Keratinocyte (primary cell): ENCODE results near the gene ARMC9.
"Not testable (repeated sequence)": the region's sequence is repeated elsewhere in the genome, so short reads cannot be mapped to it uniquely, and the experiment has no call there.

ENCODE experiments used
- EZH2 ChIP-seq: IDR thresholded peaks from one replicate; pipeline ENCODE4 v1.6.1; 2012; ENCODE audit warnings: inconsistent platforms, mild to moderate bottlenecking, low read length, moderate library complexity
- TF ChIP-seq, protein P1 (sequence below), 3 experiments: IDR thresholded peaks in 1 of 3; conservative IDR thresholded peaks in 1 of 3; optimal IDR thresholded peaks in 1 of 3; 2 replicates in 2 of 3; 3 replicates in 1 of 3; pipeline versions ENCODE3 to v1.5.1; 2011; ENCODE audit warnings: low read length in 3 of 3, mild to moderate bottlenecking in 3 of 3, moderate library complexity in 2 of 3, control low read depth in 1 of 3, inconsistent platforms in 1 of 3; ENCODE audit not compliant: insufficient read depth in 2 of 3; ENCODE audit errors: extremely low read depth in 1 of 3

DNA sequence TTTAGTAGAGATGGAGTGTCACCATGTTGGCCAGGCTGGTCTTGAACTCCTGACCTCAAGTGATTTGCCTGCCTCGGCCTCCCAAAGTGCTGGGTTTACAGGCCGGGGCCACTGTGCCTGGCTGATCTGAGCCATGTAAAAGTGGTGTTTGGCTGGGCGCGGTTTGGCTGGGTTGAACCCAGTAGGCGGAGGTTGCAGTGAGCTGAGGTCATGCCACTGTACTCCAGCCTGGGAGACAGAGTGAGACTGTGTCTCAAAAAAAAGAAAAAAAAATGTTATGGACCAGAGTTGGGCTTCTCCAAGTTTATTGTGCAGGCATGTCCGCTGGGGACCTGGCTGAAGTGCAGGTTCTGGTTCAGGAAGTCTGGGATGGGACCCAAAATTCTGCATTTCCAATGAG lies 54.9 kb downstream of the ARMC9 start:
- not testable (repeated sequence) for TF ChIP-seq EZH2
- TF ChIP-seq, protein P1, sequence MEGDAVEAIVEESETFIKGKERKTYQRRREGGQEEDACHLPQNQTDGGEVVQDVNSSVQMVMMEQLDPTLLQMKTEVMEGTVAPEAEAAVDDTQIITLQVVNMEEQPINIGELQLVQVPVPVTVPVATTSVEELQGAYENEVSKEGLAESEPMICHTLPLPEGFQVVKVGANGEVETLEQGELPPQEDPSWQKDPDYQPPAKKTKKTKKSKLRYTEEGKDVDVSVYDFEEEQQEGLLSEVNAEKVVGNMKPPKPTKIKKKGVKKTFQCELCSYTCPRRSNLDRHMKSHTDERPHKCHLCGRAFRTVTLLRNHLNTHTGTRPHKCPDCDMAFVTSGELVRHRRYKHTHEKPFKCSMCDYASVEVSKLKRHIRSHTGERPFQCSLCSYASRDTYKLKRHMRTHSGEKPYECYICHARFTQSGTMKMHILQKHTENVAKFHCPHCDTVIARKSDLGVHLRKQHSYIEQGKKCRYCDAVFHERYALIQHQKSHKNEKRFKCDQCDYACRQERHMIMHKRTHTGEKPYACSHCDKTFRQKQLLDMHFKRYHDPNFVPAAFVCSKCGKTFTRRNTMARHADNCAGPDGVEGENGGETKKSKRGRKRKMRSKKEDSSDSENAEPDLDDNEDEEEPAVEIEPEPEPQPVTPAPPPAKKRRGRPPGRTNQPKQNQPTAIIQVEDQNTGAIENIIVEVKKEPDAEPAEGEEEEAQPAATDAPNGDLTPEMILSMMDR (optimal IDR thresholded peaks at IDR 0.05 in 1 of 3, IDR thresholded peaks at IDR 0.05 in 1 of 3, conservative IDR thresholded peaks at IDR 0.05 in 1 of 3; ENCODE audit: extremely low read depth in 1 of 3, insufficient read depth in 2 of 3, low read length in 3 of 3): not testable (repeated sequence)
